ENCODE data around the gene TMEM131L. TPM values are rescaled to one million over a fixed set of nuclear protein-coding genes. Genes with fewer than 3 reads are reported as not detected.

The TMEM131L gene
- total RNA-seq, 1 donor from 2014 or later = 7.9 TPM

DNA sequence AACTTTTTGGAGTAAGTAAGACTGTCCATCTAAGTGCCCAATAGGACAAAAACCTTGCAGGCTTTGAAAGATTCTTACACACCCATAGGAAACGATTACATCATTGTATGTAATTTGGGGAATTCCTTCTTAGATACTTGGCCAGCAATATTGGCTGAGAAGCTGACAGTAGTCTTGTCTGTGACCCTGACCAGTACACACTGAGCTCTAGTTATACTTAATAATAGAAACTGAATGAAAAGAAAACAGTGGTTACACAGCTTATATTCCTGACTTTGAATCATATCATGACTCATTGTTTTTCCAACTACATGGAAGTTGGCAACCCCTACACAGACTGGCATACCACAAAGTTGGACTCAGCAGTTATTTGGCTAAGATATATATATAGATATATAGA, 210.8 kb downstream of the TMEM131L start:
- no peaks in the 10 kb centered on the region for H3K27me3 ChIP-seq (ENCODE audit: control insufficient read depth, insufficient read depth, low read length)
- no peak for TF ChIP-seq CTCF (IDR thresholded peaks at IDR 0.05; ENCODE audit: insufficient read depth, low read length, severe bottlenecking)
- H3K36me3 ChIP-seq (ENCODE audit: control insufficient read depth, insufficient read depth, low read length) = no peaks in the 10 kb centered on the region
- H3K4me3 ChIP-seq (ENCODE audit: low read depth, low read length) = no peak overlapping the region
- FAIRE-seq = no peak
- peak; percentile 97 for DNase-seq (ENCODE audit: low read depth)

DNA sequence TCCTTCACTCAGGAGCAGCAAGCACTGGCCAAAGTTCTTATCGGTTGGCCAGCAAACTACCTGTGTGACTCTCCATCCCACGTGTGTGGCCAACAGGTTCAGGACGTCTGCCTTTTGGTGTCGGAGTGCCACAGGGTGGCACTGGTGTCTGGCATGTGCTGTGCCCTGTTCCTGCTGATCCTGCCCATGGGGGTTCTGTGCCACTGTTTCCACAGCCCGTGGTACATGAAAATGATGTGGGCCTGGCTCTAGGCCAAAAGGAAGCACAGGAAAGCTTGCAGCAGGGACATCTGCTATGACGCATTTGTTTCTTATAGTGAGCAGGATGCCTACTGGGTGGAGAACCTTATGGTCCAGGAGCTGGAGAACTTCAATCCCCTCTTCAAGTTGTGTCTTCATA, 213.3 kb downstream of the TMEM131L start:
- H3K27me3 ChIP-seq (ENCODE audit: control insufficient read depth, insufficient read depth, low read length) = no peaks in the 10 kb centered on the region
- DNase-seq (ENCODE audit: low read depth) = no peak
- no peak overlapping the region for H3K4me3 ChIP-seq (ENCODE audit: low read depth, low read length)
- FAIRE-seq = peak; percentile 7
- no peaks in the 10 kb centered on the region for H3K36me3 ChIP-seq (ENCODE audit: control insufficient read depth, insufficient read depth, low read length)
- TF ChIP-seq CTCF (IDR thresholded peaks at IDR 0.05; ENCODE audit: insufficient read depth, low read length, severe bottlenecking) = no peak

GRCh38 chr4:153683763-153684181, 217.6 kb downstream of the TMEM131L start:
- H3K36me3 ChIP-seq (ENCODE audit: control insufficient read depth, insufficient read depth, low read length) = no peaks in the 10 kb centered on the region
- H3K4me3 ChIP-seq (ENCODE audit: low read depth, low read length) = peak overlapping the region; percentile 45
- no peak for FAIRE-seq
- no peak for TF ChIP-seq CTCF (IDR thresholded peaks at IDR 0.05; ENCODE audit: insufficient read depth, low read length, severe bottlenecking)
- no peak for DNase-seq (ENCODE audit: low read depth)
- H3K27me3 ChIP-seq (ENCODE audit: control insufficient read depth, insufficient read depth, low read length) = no peaks in the 10 kb centered on the region

DNA sequence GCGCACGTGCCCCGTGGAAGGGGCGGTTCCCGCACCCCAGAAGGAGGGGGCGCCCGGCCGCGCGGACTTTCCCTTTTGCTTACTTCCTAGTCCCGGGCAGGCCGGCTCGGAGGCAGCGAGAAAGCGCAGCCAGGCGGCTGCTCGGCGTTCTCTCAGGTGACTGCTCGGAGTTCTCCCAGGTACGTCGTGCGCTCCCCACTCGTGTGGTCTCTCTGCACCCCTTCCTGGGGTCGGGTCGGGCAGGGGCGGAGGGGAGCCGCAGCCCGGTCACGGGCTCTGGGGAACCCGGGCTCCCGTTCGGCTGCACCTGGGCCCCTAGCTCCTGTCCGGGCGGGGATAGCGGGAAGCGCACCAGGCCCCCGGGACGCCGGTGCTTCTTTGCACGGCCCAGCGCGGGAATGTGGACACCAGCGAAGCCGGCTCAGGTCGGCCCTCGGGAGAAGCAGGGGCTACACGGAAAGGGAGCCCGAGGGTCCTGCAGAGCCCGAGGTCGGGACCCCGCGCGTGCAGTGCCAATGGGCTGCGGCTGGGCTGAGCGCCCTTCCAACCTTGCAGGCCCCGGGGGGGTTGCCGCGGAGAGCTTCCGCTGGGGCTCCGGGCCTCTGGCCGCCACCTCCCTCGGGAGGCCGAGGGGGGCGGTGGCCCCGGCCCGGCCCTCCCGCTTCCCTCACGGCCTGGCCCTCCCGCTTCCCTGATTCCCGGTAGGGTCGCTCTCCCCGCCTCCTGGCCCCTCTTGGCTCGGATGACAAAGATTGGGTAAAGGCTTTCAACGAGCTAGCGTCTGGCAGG, 218.2 kb downstream of the TMEM131L start, which contains the start of gene TLR2:
Gene TLR2 (plus strand): TSS at position 99 of the 789 bp plus-strand sequence. CDS start 18,628 bp downstream, outside the sequence.
- TF ChIP-seq CTCF (IDR thresholded peaks at IDR 0.05; ENCODE audit: insufficient read depth, low read length, severe bottlenecking) = no peak
- peak; percentile 21 for DNase-seq (ENCODE audit: low read depth)
- Histone ChIP-seq H3K36me3 (ENCODE audit: control insufficient read depth, insufficient read depth, low read length) (no peaks in the 10 kb centered on the region), H3K27me3 (ENCODE audit: control insufficient read depth, insufficient read depth, low read length) (no peaks in the 10 kb centered on the region), H3K4me3 (ENCODE audit: low read depth, low read length) (peak within 1 kb of the TSS; percentile 45)
- no peak for FAIRE-seq

DNA sequence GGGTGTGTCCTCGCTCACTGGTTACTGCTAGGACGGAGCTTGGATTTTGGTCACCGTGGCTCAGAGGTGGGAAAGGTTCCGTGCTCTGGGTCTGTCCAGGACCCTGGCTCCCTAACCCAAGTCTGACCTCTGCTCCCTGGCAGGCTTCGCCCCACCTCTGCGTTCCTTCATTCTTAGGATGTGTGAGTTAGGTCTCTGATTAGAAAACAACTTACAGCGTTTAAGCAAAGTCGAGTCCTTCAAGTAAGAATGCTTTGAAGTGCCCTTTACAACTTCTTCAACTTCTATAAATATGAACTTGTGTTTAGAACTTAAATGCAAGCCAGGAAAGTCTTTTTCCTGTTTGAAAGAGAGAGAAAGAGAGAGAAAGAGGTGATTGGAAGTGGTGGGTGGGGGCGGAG, 218.8 kb downstream of the TMEM131L start:
- no peaks in the 10 kb centered on the region for H3K36me3 ChIP-seq (ENCODE audit: control insufficient read depth, insufficient read depth, low read length)
- no peak for DNase-seq (ENCODE audit: low read depth)
- no peaks in the 10 kb centered on the region for H3K27me3 ChIP-seq (ENCODE audit: control insufficient read depth, insufficient read depth, low read length)
- FAIRE-seq = no peak
- no peak for TF ChIP-seq CTCF (IDR thresholded peaks at IDR 0.05; ENCODE audit: insufficient read depth, low read length, severe bottlenecking)
- peak overlapping the region; percentile 45 for H3K4me3 ChIP-seq (ENCODE audit: low read depth, low read length)

Other genes with a start within 250 kb of the TMEM131L start
- 1.0 and 1.3 TPM in 2 replicates for gene MND1, start 121.7 kb upstream of the TMEM131L start, total RNA-seq
- gene TLR2, start 217.9 kb downstream of the TMEM131L start, total RNA-seq = 1.3 and 2.6 TPM in 2 replicates

Measured in bronchial epithelial cell (primary cell).